Endothelial cell of umbilical vein (primary cell): ENCODE measurements around the gene DHX35. TPM values are rescaled to one million over a fixed set of nuclear protein-coding genes. Genes with fewer than 3 reads are reported as not detected.

Source experiments
- BruUV-seq: library from RNA; stranded (reverse); fragments of 400-500 nt; replicated peaks from 2 replicates; lab custom pipeline; 2021; lab: Mats Ljungman, UMichigan
- CTCF ChIA-PET: fragments of 300-600, 350-600 bp; sonication (Branson Sonifier 250); formaldehyde crosslinking; loops from one replicate; lab custom pipeline; 2021; ENCODE audit warnings: antibody characterized with exemption, inconsistent platforms; lab: Charles Lee
- POLR2A ChIA-PET: fragments of 300-600, 350-600 bp; sonication (Branson Sonifier 250); formaldehyde crosslinking; loops from one replicate; lab custom pipeline; 2021; ENCODE audit warnings: antibody characterized with exemption, inconsistent platforms; lab: Charles Lee
- DNase-seq: peaks from one replicate; pipeline ENCODE4 v3.0.0-alpha.2; 2011; ENCODE audit warnings: low read depth, low spot score
- FAIRE-seq: peaks from 2 replicates; lab custom pipeline; 2011; peaks lifted over from hg19 to GRCh38; lab: Jason Lieb, UNC
- H2AFZ ChIP-seq: 2 replicates; pipeline ENCODE4 v1.6.0; 2012; ENCODE audit warnings: low read depth, low read length, control low read depth, inconsistent platforms
- H3K27ac ChIP-seq: 2 replicates; pipeline ENCODE4 v1.5.1; 2011; ENCODE audit warnings: low read depth, mild to moderate bottlenecking, control low read depth, low read length, moderate library complexity; ENCODE audit not compliant: insufficient read depth
- H3K27me3 ChIP-seq, 2 experiments: 2 replicates each; pipeline versions ENCODE4 v1.6.0 to v1.6.1; 2011; ENCODE audit warnings: low read length in 2 of 2, mixed read lengths in 1 of 2; ENCODE audit not compliant: control insufficient read depth in 2 of 2, insufficient read depth in 2 of 2
- H3K36me3 ChIP-seq, 2 experiments: 2 replicates in 1 of 2; 3 replicates in 1 of 2; pipeline ENCODE4 v1.5.1; 2011; ENCODE audit warnings: low read length in 2 of 2, mild to moderate bottlenecking in 1 of 2, moderate library complexity in 1 of 2; ENCODE audit not compliant: control insufficient read depth in 2 of 2, insufficient read depth in 2 of 2; ENCODE audit errors: extremely low read depth in 1 of 2
- H3K4me1 ChIP-seq: 3 replicates; pipeline ENCODE4 v1.5.1; 2011; ENCODE audit warnings: mild to moderate bottlenecking, low read length; ENCODE audit not compliant: control insufficient read depth, insufficient read depth; ENCODE audit errors: extremely low read depth
- H3K4me2 ChIP-seq: 2 replicates; pipeline ENCODE4 v1.6.1; 2011; ENCODE audit warnings: low read length, control low read depth, mixed read lengths; ENCODE audit not compliant: insufficient read depth
- H3K4me3 ChIP-seq, 3 experiments: fragments of 200-600 bp in 1 of 3; sonication (generic), shearing (Covaris generic) in 1 of 3; replicated peaks in 1 of 3; 2 replicates each; pipeline ENCODE4 v1.5.1; 2011 to 2016; ENCODE audit warnings: control low read depth in 3 of 3, low read length in 3 of 3, mild to moderate bottlenecking in 2 of 3, inconsistent platforms in 1 of 3, low read depth in 1 of 3, moderate library complexity in 1 of 3; ENCODE audit not compliant: insufficient read depth in 1 of 3
- H3K79me2 ChIP-seq: 2 replicates; pipeline ENCODE4 v1.6.0; 2012; ENCODE audit warnings: low read length, inconsistent platforms; ENCODE audit not compliant: control insufficient read depth, insufficient read depth
- H3K9ac ChIP-seq: replicated peaks from 2 replicates; pipeline ENCODE3; 2011; ENCODE audit warnings: low read length, control low read depth; ENCODE audit not compliant: insufficient read depth; ENCODE audit errors: extremely low read depth
- H3K9me1 ChIP-seq: replicated peaks from 3 replicates; pipeline ENCODE4 v1.6.0; 2011; ENCODE audit warnings: mild to moderate bottlenecking, low read length; ENCODE audit not compliant: control insufficient read depth, insufficient read depth; ENCODE audit errors: extremely low read depth
- H3K9me3 ChIP-seq: replicated peaks from 2 replicates; pipeline ENCODE4 v1.5.1; 2012; ENCODE audit warnings: low read length, inconsistent platforms; ENCODE audit not compliant: control insufficient read depth, insufficient read depth
- H4K20me1 ChIP-seq: replicated peaks from 2 replicates; pipeline ENCODE3; 2011; ENCODE audit warnings: mild to moderate bottlenecking, low read length; ENCODE audit not compliant: control insufficient read depth, insufficient read depth; ENCODE audit errors: extremely low read depth
- FOS ChIP-seq: IDR thresholded peaks from 2 replicates; pipeline ENCODE4 v1.6.1; 2011; ENCODE audit warnings: mild to moderate bottlenecking, low read length, moderate library complexity, borderline replicate concordance; ENCODE audit not compliant: insufficient read depth
- GATA2 ChIP-seq: IDR thresholded peaks from 2 replicates; pipeline ENCODE4 v1.7.0; 2011; ENCODE audit warnings: low read depth, mild to moderate bottlenecking, moderate library complexity, mixed read lengths, low read length; ENCODE audit not compliant: insufficient read length, insufficient read depth
- JUN ChIP-seq: IDR thresholded peaks from 2 replicates; pipeline ENCODE4 v1.6.1; 2011; ENCODE audit warnings: borderline replicate concordance, low read depth; ENCODE audit not compliant: insufficient read length, insufficient read depth
- MYC ChIP-seq: IDR thresholded peaks from one replicate; pipeline ENCODE4 v1.6.1; 2011; ENCODE audit warnings: mild to moderate bottlenecking, low read depth, low read length
- POLR2A ChIP-seq: IDR thresholded peaks from 2 replicates; pipeline ENCODE4 v1.6.1; 2012; ENCODE audit warnings: low read depth, mild to moderate bottlenecking, control low read depth, low read length
- POLR2AphosphoS5 ChIP-seq: IDR thresholded peaks from 2 replicates; pipeline ENCODE4 v1.6.1; 2012; ENCODE audit warnings: low read depth, mild to moderate bottlenecking, control low read depth, low read length, moderate library complexity; ENCODE audit not compliant: insufficient read depth
- dilution Hi-C: fragments of 300-500 bp; cut with MboI; formaldehyde crosslinking; loops from one replicate; pipeline ENCODE4 v1.15.0; 2019; ENCODE audit warnings: low sequenced_read_pairs; ENCODE audit not compliant: extremely low pct_ligation_motif_present
- intact Hi-C: fragments of 100-400 bp; cut with micrococcal nuclease; formaldehyde crosslinking; loops from one replicate; pipeline ENCODE4 v1.10.0; 2022
- polyA plus RNA-seq, 4 experiments: library from polyadenylated mRNA; depleted of rRNA in 3 of 4; stranded (reverse) in 3 of 4; unstranded in 1 of 4; fragments of >200 nt; gene quantifications; 2 replicates each; pipeline versions ENCODE4 v1.2.1 to v1.2.3, GENCODE V29; 2011 to 2012; ENCODE audit warnings: missing spikeins in 1 of 4
- total RNA-seq: library from RNA; stranded (reverse); gene quantifications from 2 replicates; pipeline ENCODE4 v1.2.3, GENCODE V29; 2021
- TF ChIP-seq, protein P1 (sequence below): IDR thresholded peaks from 2 replicates; pipeline ENCODE4 v1.6.1; 2011; ENCODE audit not compliant: insufficient read depth, insufficient read length
- TF ChIP-seq, protein P2 (sequence below), 2 donors: IDR thresholded peaks; 1 replicate in 1 of 2; 2 replicates in 1 of 2; pipeline ENCODE4 v1.5.1; 2011; ENCODE audit warnings: low read length in 2 of 2, mild to moderate bottlenecking in 2 of 2, moderate library complexity in 2 of 2, control low read depth in 1 of 2, inconsistent platforms in 1 of 2, low read depth in 1 of 2; ENCODE audit not compliant: insufficient read depth in 1 of 2; ENCODE audit errors: extremely low read depth in 1 of 2

DHX35 gene
- total and polyA plus RNA-seq, 2 donors (not counting 3 experiments of a cell fraction or from before 2014, with no cell fraction given), result 10.0 to 13.0 TPM

DNA sequence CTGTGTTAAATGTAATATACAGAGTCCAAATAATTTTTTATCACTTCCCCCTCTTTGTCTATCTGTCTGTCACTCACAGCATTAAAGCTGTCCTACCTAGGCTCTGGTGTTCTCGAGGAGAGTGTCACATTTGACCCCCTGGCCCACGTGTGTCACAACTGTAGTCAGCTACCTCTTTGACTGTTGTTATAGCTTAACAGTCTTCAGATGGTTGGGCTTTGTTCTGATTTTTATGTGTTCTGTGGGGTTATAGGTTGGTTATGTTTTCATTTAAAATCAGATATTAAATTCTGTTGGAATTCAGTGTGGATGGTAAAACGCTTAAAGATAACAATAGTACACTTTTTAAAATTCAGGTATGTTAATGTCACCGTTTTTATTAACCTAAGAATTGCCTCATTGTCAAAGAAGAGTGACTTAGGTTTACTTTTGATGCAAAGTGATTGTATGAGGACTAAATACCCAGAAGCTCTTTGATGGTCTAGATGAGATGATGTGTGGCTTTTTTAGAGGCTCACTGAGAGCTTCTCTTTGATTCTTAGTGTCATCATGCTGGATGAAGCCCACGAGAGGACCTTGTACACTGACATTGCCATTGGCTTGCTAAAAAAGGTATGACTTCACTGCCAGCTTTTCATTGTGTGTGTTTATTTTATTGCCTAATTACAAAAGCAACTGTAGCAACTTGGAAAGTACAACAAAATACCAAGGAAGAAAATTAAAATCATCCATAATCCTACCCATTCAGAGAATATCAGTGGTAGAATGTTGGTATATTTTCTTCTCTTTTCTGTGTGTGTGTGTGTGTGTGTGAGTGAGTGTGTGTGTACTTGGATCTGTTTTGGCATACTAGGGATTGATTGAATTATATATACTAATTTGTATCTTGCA, 29.9 kb downstream of the DHX35 start:
- Histone ChIP-seq H4K20me1 (no peaks in the 10 kb centered on the region), H3K9me3 (no peaks in the 10 kb centered on the region), H3K9me1 (no peaks in the 10 kb centered on the region), H3K27ac (no peak overlapping the region), H3K79me2 (no peaks in the 10 kb centered on the region), H3K36me3 (peaks cover 6 to 10% of the 10 kb centered on the region in 2 experiments), H3K9ac (no peak overlapping the region), H3K27me3 (no peaks in the 10 kb centered on the region), H3K4me3 (no peak overlapping the region), H3K4me2 (no peak overlapping the region), H3K4me1 (no peaks in the 10 kb centered on the region), H2AFZ (no peak overlapping the region)
- intact Hi-C loops, result no loop called here
- no peak for DNase-seq
- CTCF ChIA-PET, result interaction anchor here (1.4 to 1.6 kb wide), 3 partner anchors 17 to 58 kb away, joined by 3 to 4 read pairs (median 3); no protein-coding TSS in a partner anchor
- POLR2A ChIA-PET, result no interaction called here
- TF ChIP-seq GATA2 (no peak), FOS (no peak), MYC (no peak), JUN (no peak), POLR2A (no peak), POLR2AphosphoS5 (no peak)
- TF ChIP-seq, protein P1, sequence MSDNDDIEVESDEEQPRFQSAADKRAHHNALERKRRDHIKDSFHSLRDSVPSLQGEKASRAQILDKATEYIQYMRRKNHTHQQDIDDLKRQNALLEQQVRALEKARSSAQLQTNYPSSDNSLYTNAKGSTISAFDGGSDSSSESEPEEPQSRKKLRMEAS, result no peak
- TF ChIP-seq, protein P2, sequence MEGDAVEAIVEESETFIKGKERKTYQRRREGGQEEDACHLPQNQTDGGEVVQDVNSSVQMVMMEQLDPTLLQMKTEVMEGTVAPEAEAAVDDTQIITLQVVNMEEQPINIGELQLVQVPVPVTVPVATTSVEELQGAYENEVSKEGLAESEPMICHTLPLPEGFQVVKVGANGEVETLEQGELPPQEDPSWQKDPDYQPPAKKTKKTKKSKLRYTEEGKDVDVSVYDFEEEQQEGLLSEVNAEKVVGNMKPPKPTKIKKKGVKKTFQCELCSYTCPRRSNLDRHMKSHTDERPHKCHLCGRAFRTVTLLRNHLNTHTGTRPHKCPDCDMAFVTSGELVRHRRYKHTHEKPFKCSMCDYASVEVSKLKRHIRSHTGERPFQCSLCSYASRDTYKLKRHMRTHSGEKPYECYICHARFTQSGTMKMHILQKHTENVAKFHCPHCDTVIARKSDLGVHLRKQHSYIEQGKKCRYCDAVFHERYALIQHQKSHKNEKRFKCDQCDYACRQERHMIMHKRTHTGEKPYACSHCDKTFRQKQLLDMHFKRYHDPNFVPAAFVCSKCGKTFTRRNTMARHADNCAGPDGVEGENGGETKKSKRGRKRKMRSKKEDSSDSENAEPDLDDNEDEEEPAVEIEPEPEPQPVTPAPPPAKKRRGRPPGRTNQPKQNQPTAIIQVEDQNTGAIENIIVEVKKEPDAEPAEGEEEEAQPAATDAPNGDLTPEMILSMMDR (IDR thresholded peaks at IDR 0.05; ENCODE audit: extremely low read depth in 1 of 2, insufficient read depth in 1 of 2, low read depth in 1 of 2, low read length in 2 of 2), result no peak
- FAIRE-seq, result no peak
- dilution Hi-C loops, result no loop called here
- BruUV-seq, result no TSS peak
